Measurements from ENCODE around the gene BNC2.

- TF ChIP-seq ZBTB7A (IDR thresholded peaks at IDR 0.05; ENCODE audit: low read depth), result no peak
- TF ChIP-seq, protein P1, sequence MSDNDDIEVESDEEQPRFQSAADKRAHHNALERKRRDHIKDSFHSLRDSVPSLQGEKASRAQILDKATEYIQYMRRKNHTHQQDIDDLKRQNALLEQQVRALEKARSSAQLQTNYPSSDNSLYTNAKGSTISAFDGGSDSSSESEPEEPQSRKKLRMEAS (IDR thresholded peaks at IDR 0.05), result no peak
- no peak for TF ChIP-seq TAF1 (IDR thresholded peaks at IDR 0.05; ENCODE audit: low read depth)
- no peak for TF ChIP-seq CREB1 (IDR thresholded peaks at IDR 0.05; ENCODE audit: low read depth)
- TF ChIP-seq EP300 (IDR thresholded peaks at IDR 0.05; ENCODE audit: borderline replicate concordance), result no peak
- TF ChIP-seq TEAD4 (IDR thresholded peaks at IDR 0.05), result no peak
- TF ChIP-seq RAD21 (IDR thresholded peaks at IDR 0.05; ENCODE audit: low read depth), result no peak
Observed at GRCh38 chr9:16719921-16720320, 150.5 kb downstream of the BNC2 start.

Data from Ishikawa (cell line).